GM04504 (cell line): Measurements from ENCODE around the gene RHBDL1.
"Not testable (repeated sequence)": the region's sequence is repeated elsewhere in the genome, so short reads cannot be mapped to it uniquely, and the experiment has no call there.

Source experiments
- DNase-seq: peaks from one replicate; pipeline ENCODE4 v3.0.0-alpha.2; 2012; ENCODE audit warnings: low read depth

Gene RHBDL1

DNA sequence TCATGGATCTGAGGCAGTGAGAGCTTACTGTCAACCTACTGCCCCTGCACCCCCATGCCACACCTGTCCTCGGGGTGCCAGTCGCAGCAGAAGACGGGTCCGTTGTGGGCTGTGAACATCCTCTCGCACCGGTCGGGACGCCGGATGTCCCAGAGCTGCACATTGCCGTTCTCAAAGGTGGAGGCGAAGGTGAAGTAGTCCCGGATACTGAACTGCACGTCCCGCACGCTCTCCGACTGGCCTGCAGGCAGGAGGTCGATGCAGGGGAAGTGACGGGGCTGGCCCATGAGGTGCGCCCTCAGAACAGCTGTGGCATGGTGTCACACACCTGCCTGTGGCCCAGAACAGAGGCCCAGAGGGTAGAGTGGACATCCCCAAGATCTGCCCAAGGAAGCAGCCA, 12.0 kb downstream of the RHBDL1 start:
- DNase-seq = no peak

DNA sequence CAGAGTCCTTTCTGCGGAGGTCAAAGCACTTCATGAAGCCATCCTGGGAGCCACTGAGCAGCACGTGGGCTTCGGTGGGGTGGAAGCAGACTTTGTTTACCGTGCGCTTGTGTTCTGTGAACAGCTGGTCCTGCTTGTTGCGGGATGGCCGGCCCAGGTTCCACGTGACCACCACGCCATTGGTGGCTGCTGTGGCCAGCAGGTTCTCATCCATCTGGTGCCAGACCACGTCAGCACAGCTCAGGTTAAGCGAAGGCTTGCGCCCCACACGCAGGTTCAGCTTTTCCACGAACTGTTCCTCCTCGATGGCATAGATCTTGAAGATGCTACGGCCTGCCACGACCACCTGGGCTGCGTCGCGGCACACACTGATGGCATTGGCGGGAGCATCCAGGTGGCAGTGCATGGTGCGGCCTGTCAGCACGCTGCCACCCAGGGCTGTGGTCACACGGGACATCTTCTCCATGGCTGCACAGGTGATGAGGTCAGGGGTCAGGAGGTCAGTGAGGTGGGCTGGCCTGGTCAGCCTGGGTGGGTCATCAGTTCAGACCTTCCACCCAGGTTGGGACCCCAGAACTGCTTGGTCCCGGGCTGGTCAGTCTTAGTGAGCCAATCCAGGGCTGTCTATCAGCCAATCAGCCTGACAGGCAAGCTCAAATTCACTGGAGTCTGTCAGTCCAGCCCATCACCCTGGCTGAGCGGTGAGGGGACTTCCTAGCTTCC, 13.9 kb downstream of the RHBDL1 start:
- DNase-seq = no peak

DNA sequence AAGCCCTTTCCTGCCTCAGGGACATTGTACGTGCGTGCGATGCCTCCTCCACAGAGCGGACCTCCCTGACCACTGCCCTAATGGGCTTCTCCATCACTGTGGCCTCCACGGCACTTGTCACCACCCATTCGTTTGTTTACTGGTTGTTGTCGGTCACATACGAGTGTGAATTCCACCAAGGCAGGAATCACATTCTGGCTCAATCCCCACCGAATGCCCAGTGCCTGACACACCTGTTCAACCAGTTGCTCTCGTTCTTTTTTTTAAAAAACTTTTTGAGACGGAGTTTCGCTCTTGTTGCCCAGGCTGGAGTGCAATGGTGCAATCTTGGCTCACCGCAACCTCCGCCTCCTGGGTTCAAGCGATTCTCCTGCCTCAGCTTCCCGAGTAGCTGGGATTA, 15.8 kb downstream of the RHBDL1 start:
- not testable (repeated sequence) for DNase-seq

DNA sequence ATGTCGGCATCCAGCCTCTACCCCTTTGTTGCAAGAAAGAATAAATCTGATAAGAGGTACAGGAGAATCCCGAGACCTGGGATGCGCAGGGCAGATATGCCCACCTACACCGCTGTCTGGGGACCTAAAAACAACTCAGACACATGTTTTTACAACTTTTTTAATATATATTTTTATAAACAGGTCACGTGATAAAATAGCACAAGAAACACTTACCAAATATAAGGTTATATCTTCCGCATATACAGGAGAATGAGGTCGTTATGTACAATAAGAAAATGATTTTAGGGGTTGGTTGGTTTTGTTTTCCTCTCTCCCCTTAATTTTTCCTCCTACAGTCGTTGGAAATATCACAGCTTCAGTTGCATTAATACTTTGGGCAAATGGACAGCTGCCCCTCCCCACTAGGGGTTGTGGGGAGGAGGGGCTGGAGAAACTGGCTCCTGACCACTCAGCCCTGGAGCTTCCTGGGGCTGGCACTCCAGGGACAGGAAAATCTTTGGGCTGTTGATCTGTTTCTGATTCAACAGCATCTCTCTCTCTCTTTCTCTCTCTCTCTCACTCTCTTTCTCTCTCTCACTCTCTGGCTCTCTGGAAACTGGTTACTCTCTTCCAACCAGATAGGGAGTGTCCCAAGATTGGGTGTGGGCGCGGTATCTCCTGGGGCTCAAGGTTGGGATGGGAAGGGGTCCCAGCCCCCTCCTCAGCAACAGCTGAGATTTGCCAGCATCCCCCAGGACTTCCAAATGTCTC, 17.1 kb downstream of the RHBDL1 start:
- no peak for DNase-seq

DNA sequence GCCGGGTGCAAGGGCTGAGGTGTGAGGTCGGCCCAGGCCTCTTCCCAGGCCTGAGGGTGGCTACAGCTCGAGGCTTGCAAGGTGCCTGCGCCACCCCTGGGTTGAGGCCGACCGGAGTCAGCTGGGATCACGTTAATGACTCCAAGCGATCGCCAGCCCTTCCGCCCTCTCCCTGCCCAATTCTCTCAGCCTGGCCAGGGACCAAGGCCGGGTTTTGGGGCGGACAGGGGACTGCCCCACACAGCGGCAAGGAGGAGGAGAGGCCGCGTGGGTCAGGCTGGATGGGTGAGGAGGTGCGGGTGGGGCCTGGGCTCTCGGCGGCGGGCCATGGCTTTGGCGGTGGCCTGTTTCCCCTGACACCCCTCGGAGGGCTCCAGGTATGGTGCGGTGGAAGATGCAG, 17.9 kb downstream of the RHBDL1 start:
- no peak for DNase-seq

DNA sequence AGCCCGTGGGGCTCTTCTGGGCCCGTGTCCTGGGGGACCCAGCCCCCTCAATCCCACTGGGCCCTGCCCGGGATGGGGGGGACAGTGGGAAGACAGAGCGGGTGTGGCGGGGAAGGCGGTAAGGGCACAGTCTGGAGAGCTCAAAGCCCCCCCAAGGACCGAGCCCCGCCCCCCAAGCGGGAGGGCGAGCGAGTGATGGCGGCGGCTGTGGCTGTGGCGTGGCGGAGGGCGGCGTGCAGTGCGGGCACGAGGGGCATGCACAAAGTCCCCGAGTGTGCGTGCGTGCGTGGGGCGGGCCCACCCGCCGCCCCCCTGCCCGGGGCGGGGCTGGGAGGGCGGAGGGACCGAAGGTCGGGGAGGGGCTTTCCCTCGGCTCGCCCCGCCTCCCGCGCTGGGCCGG, 18.3 kb downstream of the RHBDL1 start:
- no peak for DNase-seq

- DNase-seq = no peak
Observed at GRCh38 chr16:694187-694862, 18.9 kb downstream of the RHBDL1 start.

GRCh38 chr16:694863-695354, 19.4 kb downstream of the RHBDL1 start:
- DNase-seq = no peak

DNA sequence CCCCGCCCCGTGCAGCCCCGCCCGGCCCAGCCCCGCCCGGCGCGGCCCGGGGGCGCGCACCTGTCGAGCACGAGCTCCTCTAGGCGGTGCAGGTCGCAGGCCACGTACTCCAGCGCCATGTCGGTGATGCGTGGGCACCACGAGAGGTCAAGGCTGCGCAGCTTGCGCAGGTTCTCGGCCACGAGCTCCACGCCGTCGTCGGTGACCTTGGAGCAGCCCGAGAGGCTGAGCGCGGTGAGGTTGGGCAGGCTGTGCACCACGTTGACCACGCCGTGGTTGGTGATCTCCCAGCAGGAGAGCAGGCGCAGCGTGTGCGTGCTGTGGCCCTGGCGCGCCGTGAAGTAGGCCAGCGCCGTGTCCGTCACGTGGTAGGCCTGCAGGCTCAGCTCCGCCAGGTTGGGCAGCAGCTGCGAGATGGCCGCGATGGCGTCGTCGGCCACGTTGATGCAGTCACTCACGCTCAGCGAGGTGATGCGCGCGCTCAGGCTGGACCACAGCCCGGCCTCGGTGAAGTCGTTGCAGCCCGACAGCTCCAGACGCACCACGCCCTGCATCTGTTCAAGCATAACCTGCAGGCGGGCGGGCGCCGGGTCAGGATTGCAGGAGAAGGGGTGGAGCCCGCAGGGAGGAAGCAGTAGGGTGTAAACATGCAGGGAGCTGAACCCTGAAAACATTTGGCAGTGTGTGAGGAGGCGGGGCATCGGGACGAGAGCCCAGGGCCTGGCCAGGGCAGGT, 20.1 kb downstream of the RHBDL1 start:
- DNase-seq = no peak

- DNase-seq = no peak
Observed at GRCh38 chr16:698911-699671, 23.6 kb downstream of the RHBDL1 start.

- no peak for DNase-seq
Observed at GRCh38 chr16:700684-701584, 25.5 kb downstream of the RHBDL1 start.

DNA sequence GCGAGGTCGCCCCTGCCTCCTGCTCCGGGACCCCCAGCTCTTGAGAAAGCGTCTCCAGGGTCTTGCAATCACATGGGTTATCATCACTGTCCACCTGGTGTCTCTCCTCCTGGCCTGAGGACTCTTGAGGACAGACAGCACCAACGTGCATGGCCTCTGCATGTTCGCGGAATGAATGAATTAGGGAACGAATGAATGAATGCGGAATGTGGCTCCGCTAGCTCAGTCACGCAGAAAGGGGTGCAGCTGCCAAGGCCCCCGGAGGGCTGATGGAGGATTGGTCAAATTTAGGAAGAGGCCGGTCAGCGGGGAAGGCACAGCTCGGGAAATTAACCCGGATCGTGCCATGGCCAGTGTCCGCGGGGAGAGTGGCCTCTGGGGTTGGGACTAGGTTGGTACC, 26.9 kb downstream of the RHBDL1 start:
- DNase-seq = no peak

GRCh38 chr16:703406-703805, 27.9 kb downstream of the RHBDL1 start:
- no peak for DNase-seq

DNA sequence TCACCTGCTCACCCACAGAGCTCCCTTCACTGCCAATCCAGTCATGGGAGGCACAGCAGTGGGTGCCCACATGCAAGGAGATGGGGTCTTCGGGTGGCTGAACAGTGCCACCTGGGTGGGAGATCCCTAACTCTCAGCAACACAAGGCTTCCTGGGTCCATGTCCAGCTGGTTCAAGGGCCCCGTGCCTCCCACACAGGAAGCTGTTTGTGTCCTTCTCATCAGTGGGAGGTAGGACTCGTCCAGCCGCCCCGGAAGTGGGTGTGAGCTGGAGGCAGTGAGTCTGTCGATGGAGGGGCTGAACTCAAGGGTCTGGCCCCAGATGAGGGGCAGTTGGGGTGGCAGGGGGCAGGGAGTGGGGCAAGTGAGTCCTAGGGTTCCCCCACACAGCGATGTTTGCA, 28.6 kb downstream of the RHBDL1 start:
- no peak for DNase-seq

- DNase-seq = no peak
Observed at GRCh38 chr16:704552-705380, 29.3 kb downstream of the RHBDL1 start.

DNA sequence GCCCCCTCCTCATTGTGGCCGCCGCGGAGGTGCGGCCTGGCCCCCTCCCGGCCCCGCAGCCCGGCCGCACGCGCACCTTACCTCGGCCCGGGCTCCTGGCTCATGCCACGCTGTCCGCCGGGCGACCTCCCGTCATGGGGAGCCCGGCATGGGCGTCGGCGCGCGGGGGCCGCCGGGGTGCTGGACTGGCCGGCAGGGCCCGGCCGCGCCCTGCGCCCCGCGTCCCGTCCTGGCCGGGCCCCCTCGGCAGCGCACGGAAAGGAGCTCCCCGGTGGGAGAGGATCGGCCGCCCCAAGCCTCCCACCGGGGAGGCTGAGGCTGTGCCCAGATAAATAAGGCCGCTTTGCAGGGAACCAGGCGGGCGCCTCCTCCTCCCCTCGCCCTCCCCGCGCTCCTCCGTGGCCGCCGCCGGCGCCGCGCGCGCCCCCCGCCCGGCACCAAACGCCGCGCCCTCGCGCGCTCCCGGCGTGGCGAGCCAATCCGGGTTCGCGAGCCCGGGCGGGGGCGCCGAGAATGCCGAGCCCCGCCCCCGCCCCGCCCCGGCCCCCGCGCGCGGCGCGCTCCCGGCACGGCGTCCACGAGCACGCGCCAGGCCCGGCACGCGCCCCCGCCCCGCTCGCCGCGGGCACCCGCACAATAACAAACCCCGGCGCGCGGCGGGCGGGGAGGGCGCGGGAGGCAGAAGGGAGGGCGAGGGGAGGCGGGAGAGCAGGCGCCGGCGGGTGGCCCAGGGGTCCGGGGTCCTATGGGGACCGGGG, 30.1 kb downstream of the RHBDL1 start, which contains the start of gene FBXL16:
Gene FBXL16, minus strand, starts transcription at position 371 of the 758 bp plus-strand sequence. CDS start 8,396 bp downstream, outside the sequence.
- DNase-seq = no peak

DNA sequence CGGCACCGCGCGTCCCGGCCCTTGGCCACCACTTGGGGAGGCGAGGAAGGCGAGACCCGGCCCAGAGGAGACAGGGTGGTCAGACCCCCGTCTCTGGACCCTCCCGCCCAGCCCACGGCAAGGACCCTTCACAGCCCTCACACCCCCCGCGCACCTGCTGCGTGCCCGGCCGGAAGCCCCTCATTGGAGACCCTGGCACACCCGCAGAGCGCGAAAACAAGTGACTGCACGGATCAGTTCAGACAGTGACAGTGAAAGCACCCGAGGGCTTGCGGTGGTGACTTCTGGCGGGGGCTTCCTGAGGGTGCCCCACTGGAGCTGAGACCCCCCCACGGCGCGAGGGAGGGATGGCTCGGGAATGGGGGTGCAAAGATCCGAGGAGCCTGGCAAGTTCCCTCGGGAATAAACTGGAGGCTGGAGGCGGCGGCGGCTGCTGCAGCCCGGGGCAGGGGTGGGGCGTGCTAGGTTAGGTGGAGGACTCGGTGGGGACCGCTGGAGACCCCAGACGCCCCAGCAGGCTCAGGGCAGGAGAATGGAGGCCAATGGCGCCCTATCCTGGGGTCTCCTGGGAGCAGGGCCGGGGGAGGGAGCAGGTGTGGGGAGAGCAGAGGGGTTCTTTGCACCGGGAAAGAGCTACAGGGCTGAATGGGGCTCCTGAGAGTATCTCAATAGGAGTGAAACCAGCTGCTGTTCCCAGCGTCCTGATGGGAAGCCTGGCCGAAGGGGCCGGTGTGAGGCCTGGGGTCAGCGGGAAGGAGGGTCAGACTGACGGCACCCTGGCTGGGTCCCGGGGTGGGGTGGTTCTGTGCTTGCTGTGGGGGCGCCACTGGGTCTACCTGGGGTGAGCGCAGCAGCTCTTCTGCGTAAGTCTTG, 31.0 kb downstream of the RHBDL1 start:
- DNase-seq = no peak
